GM23338 (cell line): ENCODE measurements around the gene IMMP1L. TPM values are rescaled to one million over a fixed set of nuclear protein-coding genes. Genes with fewer than 3 reads are reported as not detected.
"Not testable (repeated sequence)": the region's sequence is repeated elsewhere in the genome, so short reads cannot be mapped to it uniquely, and the experiment has no call there.

Experiments used
- ATAC-seq: fragments of 200-7000 bp; cut with Tn5 transposase; 3 replicates; pipeline ENCODE4 v1.9.1; 2020
- DNase-seq: peaks from one replicate; pipeline ENCODE4 v3.0.0-alpha.2; 2015; ENCODE audit warnings: low spot score
- H2AFZ ChIP-seq: fragments of 200-600 bp; sonication (generic); 2 replicates; pipeline ENCODE4 v1.8.0; 2016; ENCODE audit warnings: antibody characterized with exemption, mild to moderate bottlenecking, moderate library complexity
- H3F3A ChIP-seq: fragments of 200-600 bp; sonication (generic); replicated peaks from 2 replicates; pipeline ENCODE4 v1.8.0; 2017; ENCODE audit warnings: antibody characterized with exemption, mixed run types, low read depth
- H3K27ac ChIP-seq: fragments of 200-600 bp; sonication (generic); 2 replicates; pipeline ENCODE4 v1.6.1; 2016; ENCODE audit warnings: low read depth
- H3K27me3 ChIP-seq: fragments of 200-600 bp; sonication (generic); 2 replicates; pipeline ENCODE4 v1.8.0; 2016; ENCODE audit warnings: mild to moderate bottlenecking, mixed run types, moderate library complexity; ENCODE audit not compliant: insufficient read depth
- H3K36me3 ChIP-seq: fragments of 200-600 bp; sonication (generic); 2 replicates; pipeline ENCODE4 v1.8.0; 2016; ENCODE audit warnings: mild to moderate bottlenecking; ENCODE audit not compliant: insufficient read depth
- H3K4me1 ChIP-seq: fragments of 200-600 bp; sonication (generic); 2 replicates; pipeline ENCODE4 v1.8.0; 2016; ENCODE audit warnings: mild to moderate bottlenecking, moderate library complexity; ENCODE audit not compliant: insufficient read depth
- H3K4me2 ChIP-seq: fragments of 200-600 bp; sonication (generic); 2 replicates; pipeline ENCODE4 v1.7.1; 2017; ENCODE audit warnings: mixed run types
- H3K4me3 ChIP-seq: fragments of 200-600 bp; sonication (generic); 2 replicates; pipeline ENCODE4 v1.6.1; 2016; ENCODE audit warnings: mixed run types
- H3K79me2 ChIP-seq: fragments of 200-600 bp; sonication (generic); replicated peaks from 2 replicates; pipeline ENCODE4 v1.8.0; 2017; ENCODE audit warnings: mild to moderate bottlenecking; ENCODE audit not compliant: insufficient read depth
- H3K9me2 ChIP-seq: fragments of 200-600 bp; sonication (generic); 2 replicates; pipeline ENCODE4 v1.8.0; 2017; ENCODE audit not compliant: insufficient read depth
- H4K20me1 ChIP-seq: fragments of 200-600 bp; sonication (generic); replicated peaks from 2 replicates; pipeline ENCODE4 v1.8.0; 2017; ENCODE audit warnings: mild to moderate bottlenecking; ENCODE audit not compliant: insufficient read depth
- H3K27ac Mint-ChIP-seq: 2 replicates; pipeline ENCODE4 v1.8.0; 2020; ENCODE audit warnings: inconsistent platforms, mild to moderate bottlenecking, moderate library complexity, mixed read lengths
- H3K27me3 Mint-ChIP-seq: 3 replicates; pipeline ENCODE4 v1.8.0; 2022; ENCODE audit warnings: low read depth, mild to moderate bottlenecking, moderate library complexity, mixed read lengths, inconsistent platforms; ENCODE audit not compliant: insufficient read depth, poor library complexity
- H3K36me3 Mint-ChIP-seq: 3 replicates; pipeline ENCODE4 v1.8.0; 2021; ENCODE audit warnings: low read depth, mild to moderate bottlenecking, inconsistent platforms, moderate library complexity, mixed read lengths
- H3K4me1 Mint-ChIP-seq: 3 replicates; pipeline ENCODE4 v1.8.0; 2020; ENCODE audit warnings: mild to moderate bottlenecking, inconsistent platforms, mixed read lengths
- H3K4me3 Mint-ChIP-seq: 3 replicates; pipeline ENCODE4 v1.8.0; 2021; ENCODE audit warnings: moderate library complexity, mild to moderate bottlenecking, inconsistent platforms, mixed read lengths
- H3K9me3 Mint-ChIP-seq: 3 replicates; pipeline ENCODE4 v1.8.0; 2020; ENCODE audit warnings: moderate library complexity, mild to moderate bottlenecking, inconsistent platforms, mixed read lengths
- CREB1 ChIP-seq: fragments of 250-450 bp; sonication (Bioruptor Pico); IDR thresholded peaks from 2 replicates; pipeline ENCODE4 v1.5.0; 2020; ENCODE audit warnings: low read depth, mild to moderate bottlenecking, moderate library complexity
- CTCF ChIP-seq, 2 experiments: fragments of 200-600 bp in 1 of 2; sonication (generic) in 1 of 2; conservative IDR thresholded peaks; 2 replicates each; pipeline versions ENCODE4 v1.5.1 to v1.6.1; 2016 to 2017; ENCODE audit warnings: antibody characterized with exemption in 2 of 2, low read depth in 2 of 2, mild to moderate bottlenecking in 2 of 2, moderate library complexity in 1 of 2
- EZH2phosphoT487 ChIP-seq: fragments of 200-600 bp; sonication (generic); IDR thresholded peaks from one replicate; pipeline ENCODE4 v1.8.1; 2018; ENCODE audit warnings: antibody characterized with exemption; ENCODE audit not compliant: unreplicated experiment
- NANOG ChIP-seq: IDR thresholded peaks from 2 replicates; pipeline ENCODE4 v1.6.1; 2016; ENCODE audit warnings: antibody characterized with exemption, borderline replicate concordance
- POLR2AphosphoS5 ChIP-seq: IDR thresholded peaks from 2 replicates; pipeline ENCODE4 v1.6.1; 2016; ENCODE audit warnings: antibody characterized with exemption, low read depth
- STAT1 ChIP-seq: IDR thresholded peaks from one replicate; pipeline ENCODE4 v1.6.1; 2016; ENCODE audit warnings: antibody characterized with exemption; ENCODE audit not compliant: unreplicated experiment
- ZNF114 ChIP-seq: fragments of 250-450 bp; sonication (Bioruptor Pico); IDR thresholded peaks from 2 replicates; pipeline ENCODE4 v1.5.0; 2020; ENCODE audit warnings: mild to moderate bottlenecking, moderate library complexity
- ZNF331 ChIP-seq: fragments of 250-450 bp; sonication (Bioruptor Pico); IDR thresholded peaks from 2 replicates; pipeline ENCODE4 v1.5.0; 2020; ENCODE audit warnings: low read depth, mild to moderate bottlenecking, moderate library complexity
- ZNF462 ChIP-seq: fragments of 250-450 bp; sonication (Bioruptor Pico); IDR thresholded peaks from 2 replicates; pipeline ENCODE4 v1.5.0; 2020; ENCODE audit warnings: mild to moderate bottlenecking, moderate library complexity
- polyA plus RNA-seq: library from polyadenylated mRNA; unstranded; fragments of >200 nt; fragmentation: Nextera tagmentation; extraction: Ambion mirVana; gene quantifications from 2 replicates; pipeline ENCODE4 v1.2.1, GENCODE V29; 2016
- total RNA-seq: library from RNA; depleted of rRNA; stranded (reverse); fragments of >200 nt; shearing (Covaris generic); gene quantifications from 2 replicates; pipeline ENCODE4 v1.2.3, GENCODE V29; 2014

The IMMP1L gene
- total and polyA plus RNA-seq, 2 experiments from 2014 or later = 23.9 to 154 TPM

GRCh38 chr11:31499576-31500178 lies 9.7 kb downstream of the IMMP1L start:
- Mint-ChIP-seq H3K4me1 (peaks cover 2% of the 10 kb centered on the region; the same call in 1 of the 3 replicates), H3K4me3 (no peak overlapping the region), H3K36me3 (peaks cover 17% of the 10 kb centered on the region), H3K9me3 (peaks cover 9% of the 10 kb centered on the region), H3K27me3 (peaks cover 1% of the 10 kb centered on the region), H3K27ac (no peak overlapping the region)
- Histone ChIP-seq H3K36me3 (peaks cover 5% of the 10 kb centered on the region; the same call in 1 of the 2 replicates), H3K4me3 (no peak overlapping the region), H3K4me2 (no peak overlapping the region), H3F3A (no peaks in the 10 kb centered on the region), H3K79me2 (peaks cover 100% of the 10 kb centered on the region), H3K27me3 (no peaks in the 10 kb centered on the region), H4K20me1 (peaks cover 5% of the 10 kb centered on the region; the same call in 1 of the 2 replicates), H3K9me2 (no peaks in the 10 kb centered on the region), H3K4me1 (peaks cover 5% of the 10 kb centered on the region; the same call in 1 of the 2 replicates), H2AFZ (no peak overlapping the region), H3K27ac (no peak overlapping the region)
- ATAC-seq = no peak
- TF ChIP-seq POLR2AphosphoS5 = no peak
- DNase-seq = no peak

- H3K4me3 Mint-ChIP-seq, H3K36me3 ChIP-seq, H2AFZ ChIP-seq, H3F3A ChIP-seq, ATAC-seq, H3K4me3 ChIP-seq, H3K27ac ChIP-seq, H3K9me2 ChIP-seq, DNase-seq, H3K27me3 ChIP-seq, H3K27ac Mint-ChIP-seq, H3K27me3 Mint-ChIP-seq, H3K4me2 ChIP-seq: not testable (repeated sequence)
- H3K79me2 ChIP-seq = peaks cover 97% of the 10 kb centered on the region
- Mint-ChIP-seq H3K9me3 (peaks cover 26% of the 10 kb centered on the region), H3K4me1 (peaks cover 14% of the 10 kb centered on the region), H3K36me3 (peaks cover 41% of the 10 kb centered on the region)
- H3K4me1 ChIP-seq = peaks cover 18% of the 10 kb centered on the region
- peaks cover 16% of the 10 kb centered on the region for H4K20me1 ChIP-seq
Observed at GRCh38 chr11:31493762-31494161, 15.7 kb downstream of the IMMP1L start.

GRCh38 chr11:31493235-31493634 lies 16.2 kb downstream of the IMMP1L start:
- no peak for ATAC-seq
- TF ChIP-seq ZNF462 (CRISPR knock-in tag) (no peak), EZH2phosphoT487 (no peak), STAT1 (no peak), ZNF331 (no peak), CTCF (conservative IDR thresholded peaks at IDR 0.05; ENCODE audit: low read depth in 2 of 2) (no peak), NANOG (no peak), ZNF114 (CRISPR knock-in tag) (no peak), CREB1 (CRISPR knock-in tag) (no peak)

More at GRCh38 chr11:31493235-31493634, 16.2 kb downstream of the IMMP1L start:
- H3K9me3 Mint-ChIP-seq = peaks cover 26% of the 10 kb centered on the region
- H4K20me1 ChIP-seq = peaks cover 16% of the 10 kb centered on the region
- no peak overlapping the region for H3K4me3 ChIP-seq
- H3K4me1 ChIP-seq = peaks cover 18% of the 10 kb centered on the region
- no peak overlapping the region for H3K4me2 ChIP-seq
- H3K27ac Mint-ChIP-seq = no peak overlapping the region
- peaks cover 1% of the 10 kb centered on the region for H3K27me3 Mint-ChIP-seq
- peaks cover 5% of the 10 kb centered on the region; the same call in 1 of the 2 replicates for H3K36me3 ChIP-seq
- H3K4me3 Mint-ChIP-seq = no peak overlapping the region
- DNase-seq = no peak
- no peaks in the 10 kb centered on the region for H3K27me3 ChIP-seq
- H3K9me2 ChIP-seq = no peaks in the 10 kb centered on the region
- peaks cover 41% of the 10 kb centered on the region for H3K36me3 Mint-ChIP-seq
- H3K79me2 ChIP-seq = peaks cover 95% of the 10 kb centered on the region
- H3K4me1 Mint-ChIP-seq = peaks cover 14% of the 10 kb centered on the region
- no peak overlapping the region for H2AFZ ChIP-seq
- no peaks in the 10 kb centered on the region for H3F3A ChIP-seq
- H3K27ac ChIP-seq = no peak overlapping the region
